Tibial nerve (tissue), 4 donors: ENCODE results near the gene ZNF570.

Source experiments
- EP300 ChIP-seq, 2 donors: sonication (generic); formaldehyde crosslinking; IDR thresholded peaks; one replicate each; pipeline ENCODE4 v1.6.1; 2017; ENCODE audit warnings: antibody characterized with exemption in 2 of 2, mild to moderate bottlenecking in 1 of 2
- POLR2A ChIP-seq, 2 donors: fragments of 450-650 bp; IDR thresholded peaks; one replicate each; pipeline ENCODE4 v1.6.1; 2017; ENCODE audit warnings: antibody characterized with exemption in 2 of 2, mild to moderate bottlenecking in 2 of 2, moderate library complexity in 2 of 2
- TF ChIP-seq, protein P1 (sequence below), 5 experiments: fragments of 200-600 bp in 3 of 5; fragments of 450-650 bp in 2 of 5; sonication (generic) in 3 of 5; IDR thresholded peaks; one replicate each; pipeline ENCODE4 v1.5.1; 2016 to 2019; ENCODE audit warnings: antibody characterized with exemption in 5 of 5, mild to moderate bottlenecking in 3 of 5, moderate library complexity in 2 of 5

DNA sequence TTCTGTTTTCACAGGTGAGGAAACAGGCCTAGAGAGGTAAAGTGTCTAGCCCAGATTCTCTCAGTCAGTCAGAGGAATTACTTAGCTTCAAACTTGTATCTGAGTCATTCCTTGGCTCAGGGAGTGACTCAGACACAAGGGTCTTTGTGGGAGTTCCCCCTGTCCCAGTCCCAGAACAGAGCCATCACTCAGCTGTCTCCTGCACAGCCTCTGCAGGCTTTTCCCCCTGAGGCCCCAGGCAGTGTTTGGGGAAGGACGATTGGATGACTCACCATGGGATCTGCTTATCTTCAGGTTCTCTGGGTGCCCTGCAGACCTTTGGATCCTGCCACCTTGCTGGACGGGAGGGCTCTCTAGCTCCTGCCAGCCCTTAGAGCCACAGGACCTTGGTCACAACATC is 50.7 kb downstream of the ZNF570 start:
- TF ChIP-seq POLR2A (IDR thresholded peaks at IDR 0.05) = no peak
- TF ChIP-seq, protein P1, sequence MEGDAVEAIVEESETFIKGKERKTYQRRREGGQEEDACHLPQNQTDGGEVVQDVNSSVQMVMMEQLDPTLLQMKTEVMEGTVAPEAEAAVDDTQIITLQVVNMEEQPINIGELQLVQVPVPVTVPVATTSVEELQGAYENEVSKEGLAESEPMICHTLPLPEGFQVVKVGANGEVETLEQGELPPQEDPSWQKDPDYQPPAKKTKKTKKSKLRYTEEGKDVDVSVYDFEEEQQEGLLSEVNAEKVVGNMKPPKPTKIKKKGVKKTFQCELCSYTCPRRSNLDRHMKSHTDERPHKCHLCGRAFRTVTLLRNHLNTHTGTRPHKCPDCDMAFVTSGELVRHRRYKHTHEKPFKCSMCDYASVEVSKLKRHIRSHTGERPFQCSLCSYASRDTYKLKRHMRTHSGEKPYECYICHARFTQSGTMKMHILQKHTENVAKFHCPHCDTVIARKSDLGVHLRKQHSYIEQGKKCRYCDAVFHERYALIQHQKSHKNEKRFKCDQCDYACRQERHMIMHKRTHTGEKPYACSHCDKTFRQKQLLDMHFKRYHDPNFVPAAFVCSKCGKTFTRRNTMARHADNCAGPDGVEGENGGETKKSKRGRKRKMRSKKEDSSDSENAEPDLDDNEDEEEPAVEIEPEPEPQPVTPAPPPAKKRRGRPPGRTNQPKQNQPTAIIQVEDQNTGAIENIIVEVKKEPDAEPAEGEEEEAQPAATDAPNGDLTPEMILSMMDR (IDR thresholded peaks at IDR 0.05) = no peak
- no peak for TF ChIP-seq EP300 (IDR thresholded peaks at IDR 0.05)
